HCT116 (cell line): ENCODE data around the gene DAPK1. TPM values are rescaled to one million over a fixed set of nuclear protein-coding genes. Genes with fewer than 3 reads are reported as not detected.

Experiments used
- ATAC-seq: fragments of 200-7000 bp; cut with Tn5 transposase; 2 replicates; pipeline ENCODE4 v1.9.1; 2020; ENCODE audit warnings: mild to moderate bottlenecking, moderate library complexity
- BruUV-seq: library from RNA; stranded (reverse); fragments of 400-500 nt; replicated peaks from 2 replicates; lab custom pipeline; 2021; lab: Mats Ljungman, UMichigan
- CTCF ChIA-PET: fragments of 300-600 bp; sonication (Branson Sonifier 250); formaldehyde crosslinking; loops from one replicate; lab custom pipeline; 2021; ENCODE audit warnings: antibody characterized with exemption; lab: Charles Lee
- POLR2A ChIA-PET: fragments of 300-600, 350-600 bp; sonication (Branson Sonifier 250); formaldehyde crosslinking; loops from one replicate; lab custom pipeline; 2021; ENCODE audit warnings: antibody characterized with exemption; lab: Charles Lee
- RAD21 ChIA-PET, 2 experiments: fragments of 300-600 bp; sonication (Branson Sonifier 250); formaldehyde crosslinking; loops; one replicate each; lab custom pipeline; 2023; ENCODE audit warnings: low total read pairs in 2 of 2; ENCODE audit not compliant: uncharacterized antibody in 2 of 2, unreplicated experiment in 2 of 2, low non-redundant PET in 1 of 2; lab: Charles Lee
- DNase-seq: peaks from one replicate; pipeline ENCODE4 v3.0.0-alpha.2; 2010; ENCODE audit warnings: low read depth, low spot score
- H2AFZ ChIP-seq: fragments of 200-600 bp; shearing (Covaris generic), sonication (generic); 2 replicates; pipeline ENCODE4 v1.6.1; 2017; ENCODE audit warnings: low read depth, mixed run types, mixed read lengths, antibody characterized with exemption, low read length; ENCODE audit not compliant: poor library complexity, severe bottlenecking
- H3K27ac ChIP-seq: 2 replicates; pipeline ENCODE4 v1.5.1; 2012; ENCODE audit warnings: low read depth, low read length
- H3K27me3 ChIP-seq: fragments of 200-600 bp; sonication (generic); 2 replicates; pipeline ENCODE4 v1.6.1; 2016; ENCODE audit warnings: mixed run types, low read length, mixed read lengths; ENCODE audit not compliant: insufficient read depth
- H3K36me3 ChIP-seq, 2 experiments: fragments of 200-500 bp in 1 of 2; fragments of 200-600 bp in 1 of 2; sonication (Bioruptor generic) in 1 of 2; sonication (generic) in 1 of 2; 2 replicates each; pipeline versions ENCODE4 v1.5.1 to v1.6.1; 2014 to 2016; ENCODE audit warnings: low read length in 2 of 2, inconsistent platforms in 1 of 2, mixed read lengths in 1 of 2, mixed run types in 1 of 2; ENCODE audit not compliant: insufficient read depth in 2 of 2, control insufficient read depth in 1 of 2
- H3K4me1 ChIP-seq, 2 experiments: fragments of 200-600 bp in 1 of 2; sonication (generic) in 1 of 2; 2 replicates each; pipeline versions ENCODE4 v1.5.1 to v1.6.1; 2012 to 2017; ENCODE audit warnings: low read length in 2 of 2, inconsistent platforms in 1 of 2, mild to moderate bottlenecking in 1 of 2, mixed read lengths in 1 of 2, mixed run types in 1 of 2, moderate library complexity in 1 of 2; ENCODE audit not compliant: insufficient read depth in 2 of 2, control insufficient read depth in 1 of 2
- H3K4me2 ChIP-seq: fragments of 200-600 bp; sonication (generic); 2 replicates; pipeline ENCODE4 v1.6.1; 2017; ENCODE audit warnings: mixed run types, low read length, mixed read lengths
- H3K4me3 ChIP-seq, 2 experiments: fragments of 200-600 bp in 1 of 2; sonication (generic) in 1 of 2; replicated peaks in 1 of 2; 2 replicates each; pipeline ENCODE4 v1.5.1; 2011 to 2016; ENCODE audit warnings: low read length in 2 of 2, control low read depth in 1 of 2, low read depth in 1 of 2, mild to moderate bottlenecking in 1 of 2, mixed read lengths in 1 of 2, mixed run types in 1 of 2
- H3K79me2 ChIP-seq: fragments of 200-600 bp; sonication (generic); 2 replicates; pipeline ENCODE4 v1.6.1; 2017; ENCODE audit warnings: mild to moderate bottlenecking, mixed run types, low read length, moderate library complexity, mixed read lengths; ENCODE audit not compliant: insufficient read depth
- H3K9ac ChIP-seq: fragments of 200-600 bp; sonication (generic); 2 replicates; pipeline ENCODE4 v1.6.1; 2016; ENCODE audit warnings: low read length, mixed read lengths
- H3K9me2 ChIP-seq: fragments of 200-600 bp; sonication (generic), shearing (Covaris generic); 2 replicates; pipeline ENCODE4 v1.6.1; 2017; ENCODE audit warnings: mixed run types, mild to moderate bottlenecking, moderate library complexity; ENCODE audit not compliant: insufficient read depth
- H3K9me3 ChIP-seq, 2 experiments: fragments of 200-500 bp in 1 of 2; fragments of 200-600 bp in 1 of 2; sonication (Bioruptor generic) in 1 of 2; sonication (generic) in 1 of 2; 2 replicates each; pipeline ENCODE4 v1.6.1; 2014 to 2017; ENCODE audit warnings: low read length in 2 of 2, mixed read lengths in 2 of 2, inconsistent platforms in 1 of 2, low read depth in 1 of 2, mild to moderate bottlenecking in 1 of 2, mixed run types in 1 of 2, moderate library complexity in 1 of 2; ENCODE audit not compliant: control insufficient read depth in 1 of 2, insufficient read depth in 1 of 2
- H4K20me1 ChIP-seq: fragments of 200-600 bp; sonication (generic), shearing (Covaris generic); 2 replicates; pipeline ENCODE4 v1.6.1; 2017; ENCODE audit warnings: mixed run types, mild to moderate bottlenecking, moderate library complexity; ENCODE audit not compliant: insufficient read depth
- CBX3 ChIP-seq: IDR thresholded peaks from 2 replicates; pipeline ENCODE4 v1.6.1; 2012; ENCODE audit warnings: low read depth
- CEBPB ChIP-seq: IDR thresholded peaks from 2 replicates; pipeline ENCODE4 v1.6.1; 2012; ENCODE audit warnings: low read depth
- ELF1 ChIP-seq: IDR thresholded peaks from 2 replicates; pipeline ENCODE4 v1.6.1; 2012; ENCODE audit warnings: low read depth, borderline replicate concordance
- FOSL1 ChIP-seq: IDR thresholded peaks from 2 replicates; pipeline ENCODE4 v1.6.1; 2012; ENCODE audit warnings: low read depth
- JUND ChIP-seq: IDR thresholded peaks from 2 replicates; pipeline ENCODE4 v1.6.1; 2012
- RAD21 ChIP-seq: IDR thresholded peaks from 2 replicates; pipeline ENCODE4 v1.6.1; 2012; ENCODE audit warnings: low read depth, mild to moderate bottlenecking
- TCF7L2 ChIP-seq: IDR thresholded peaks from 2 replicates; pipeline ENCODE4 v1.7.0; 2011; ENCODE audit warnings: borderline replicate concordance, inconsistent platforms; ENCODE audit not compliant: insufficient read depth, insufficient read length; ENCODE audit errors: extremely low read depth
- YY1 ChIP-seq: IDR thresholded peaks from 2 replicates; pipeline ENCODE4 v1.6.1; 2011; ENCODE audit warnings: low read length, low read depth, moderate library complexity, mild to moderate bottlenecking; ENCODE audit not compliant: insufficient replicate concordance; ENCODE audit errors: extremely low read depth
- ZFX ChIP-seq: fragments of 450-650 bp; IDR thresholded peaks from 2 replicates; pipeline ENCODE4 v1.6.1; 2017
- intact Hi-C: fragments of 100-400 bp; cut with micrococcal nuclease; formaldehyde crosslinking; loops from 2 replicates; pipeline ENCODE4 v1.10.0; 2022
- total RNA-seq: library from RNA; stranded (reverse); gene quantifications from one replicate; pipeline ENCODE4 v1.2.1, GENCODE V29; 2021; ENCODE audit not compliant: unreplicated experiment
- TF ChIP-seq, protein P1 (sequence below): IDR thresholded peaks from 2 replicates; pipeline ENCODE4 v1.6.1; 2012; ENCODE audit warnings: low read depth
- TF ChIP-seq, protein P2 (sequence below): IDR thresholded peaks from 2 replicates; pipeline ENCODE4 v1.6.1; 2011; ENCODE audit warnings: mild to moderate bottlenecking, low read length, moderate library complexity; ENCODE audit not compliant: insufficient replicate concordance; ENCODE audit errors: extremely low read depth

Gene DAPK1
- total RNA-seq, 1 experiment from 2014 or later: 5.6 TPM

DNA sequence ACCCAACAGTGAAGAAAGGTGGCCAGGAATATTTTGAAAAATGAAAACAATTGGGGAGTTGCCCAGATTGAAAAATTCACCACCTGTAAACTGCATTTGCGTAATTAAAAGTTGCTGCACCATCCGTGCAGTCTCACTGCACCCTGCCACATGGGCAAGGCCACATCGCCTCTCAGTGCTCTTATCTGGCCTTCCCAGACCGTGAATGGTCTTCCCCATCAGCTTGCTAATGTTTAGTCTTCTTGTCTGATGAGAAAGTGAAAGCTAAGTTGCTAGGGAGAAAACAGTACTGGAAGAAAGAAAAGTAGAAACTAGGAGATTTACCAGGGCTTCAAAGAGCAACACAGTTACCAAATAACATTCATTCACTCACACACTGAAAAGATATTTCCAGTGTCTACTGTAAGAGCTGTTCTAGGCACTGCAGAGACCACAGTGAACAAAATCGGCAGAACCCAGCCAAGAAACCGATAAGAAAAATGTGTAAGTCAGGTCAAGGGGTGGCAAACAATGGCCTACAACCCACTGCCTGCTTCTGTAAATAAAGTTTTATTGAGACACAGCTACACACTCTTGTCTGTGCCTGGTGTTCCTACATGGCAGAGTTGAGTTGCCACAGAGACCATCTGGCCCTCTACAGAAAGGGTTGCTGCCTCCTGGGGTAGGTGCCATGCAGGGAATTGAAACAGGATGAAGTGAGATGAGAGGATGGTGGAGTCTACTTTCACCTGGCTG is 177.1 kb downstream of the DAPK1 start:
- Histone ChIP-seq H3K9me3 (no peaks in the 10 kb centered on the region), H3K27ac (no peak overlapping the region)
- CTCF ChIA-PET: no interaction called here

More for the DNA sequence above, 177.1 kb downstream of the DAPK1 start:
- DNase-seq (no peak), ATAC-seq (no peak)
- intact Hi-C loops: no loop called here
- ChIA-PET POLR2A (no interaction called here), RAD21 (interaction anchor here in 1 of 2 experiments (0.7 kb wide), 1 partner anchor 10 kb away, joined by 3 read pairs; no protein-coding TSS in a partner anchor)
- Histone ChIP-seq H3K79me2 (no peaks in the 10 kb centered on the region), H3K27me3 (no peaks in the 10 kb centered on the region), H3K9ac (no peak overlapping the region), H3K36me3 (no peaks in the 10 kb centered on the region), H2AFZ (no peak overlapping the region), H3K4me1 (no peaks in the 10 kb centered on the region), H4K20me1 (no peaks in the 10 kb centered on the region), H3K4me3 (no peak overlapping the region), H3K9me2 (no peaks in the 10 kb centered on the region), H3K4me2 (no peak overlapping the region)
- TF ChIP-seq, protein P1, sequence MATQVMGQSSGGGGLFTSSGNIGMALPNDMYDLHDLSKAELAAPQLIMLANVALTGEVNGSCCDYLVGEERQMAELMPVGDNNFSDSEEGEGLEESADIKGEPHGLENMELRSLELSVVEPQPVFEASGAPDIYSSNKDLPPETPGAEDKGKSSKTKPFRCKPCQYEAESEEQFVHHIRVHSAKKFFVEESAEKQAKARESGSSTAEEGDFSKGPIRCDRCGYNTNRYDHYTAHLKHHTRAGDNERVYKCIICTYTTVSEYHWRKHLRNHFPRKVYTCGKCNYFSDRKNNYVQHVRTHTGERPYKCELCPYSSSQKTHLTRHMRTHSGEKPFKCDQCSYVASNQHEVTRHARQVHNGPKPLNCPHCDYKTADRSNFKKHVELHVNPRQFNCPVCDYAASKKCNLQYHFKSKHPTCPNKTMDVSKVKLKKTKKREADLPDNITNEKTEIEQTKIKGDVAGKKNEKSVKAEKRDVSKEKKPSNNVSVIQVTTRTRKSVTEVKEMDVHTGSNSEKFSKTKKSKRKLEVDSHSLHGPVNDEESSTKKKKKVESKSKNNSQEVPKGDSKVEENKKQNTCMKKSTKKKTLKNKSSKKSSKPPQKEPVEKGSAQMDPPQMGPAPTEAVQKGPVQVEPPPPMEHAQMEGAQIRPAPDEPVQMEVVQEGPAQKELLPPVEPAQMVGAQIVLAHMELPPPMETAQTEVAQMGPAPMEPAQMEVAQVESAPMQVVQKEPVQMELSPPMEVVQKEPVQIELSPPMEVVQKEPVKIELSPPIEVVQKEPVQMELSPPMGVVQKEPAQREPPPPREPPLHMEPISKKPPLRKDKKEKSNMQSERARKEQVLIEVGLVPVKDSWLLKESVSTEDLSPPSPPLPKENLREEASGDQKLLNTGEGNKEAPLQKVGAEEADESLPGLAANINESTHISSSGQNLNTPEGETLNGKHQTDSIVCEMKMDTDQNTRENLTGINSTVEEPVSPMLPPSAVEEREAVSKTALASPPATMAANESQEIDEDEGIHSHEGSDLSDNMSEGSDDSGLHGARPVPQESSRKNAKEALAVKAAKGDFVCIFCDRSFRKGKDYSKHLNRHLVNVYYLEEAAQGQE: no peak
- no peak for TF ChIP-seq TCF7L2
- no peak for TF ChIP-seq ZFX
- TF ChIP-seq ELF1: no peak
- TF ChIP-seq CEBPB: no peak
- no peak for TF ChIP-seq FOSL1
- TF ChIP-seq JUND: no peak
- TF ChIP-seq, protein P2, sequence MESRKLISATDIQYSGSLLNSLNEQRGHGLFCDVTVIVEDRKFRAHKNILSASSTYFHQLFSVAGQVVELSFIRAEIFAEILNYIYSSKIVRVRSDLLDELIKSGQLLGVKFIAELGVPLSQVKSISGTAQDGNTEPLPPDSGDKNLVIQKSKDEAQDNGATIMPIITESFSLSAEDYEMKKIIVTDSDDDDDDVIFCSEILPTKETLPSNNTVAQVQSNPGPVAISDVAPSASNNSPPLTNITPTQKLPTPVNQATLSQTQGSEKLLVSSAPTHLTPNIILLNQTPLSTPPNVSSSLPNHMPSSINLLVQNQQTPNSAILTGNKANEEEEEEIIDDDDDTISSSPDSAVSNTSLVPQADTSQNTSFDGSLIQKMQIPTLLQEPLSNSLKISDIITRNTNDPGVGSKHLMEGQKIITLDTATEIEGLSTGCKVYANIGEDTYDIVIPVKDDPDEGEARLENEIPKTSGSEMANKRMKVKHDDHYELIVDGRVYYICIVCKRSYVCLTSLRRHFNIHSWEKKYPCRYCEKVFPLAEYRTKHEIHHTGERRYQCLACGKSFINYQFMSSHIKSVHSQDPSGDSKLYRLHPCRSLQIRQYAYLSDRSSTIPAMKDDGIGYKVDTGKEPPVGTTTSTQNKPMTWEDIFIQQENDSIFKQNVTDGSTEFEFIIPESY: no peak
- no peak for TF ChIP-seq YY1
- no peak for TF ChIP-seq CBX3
- no peak for TF ChIP-seq RAD21
- BruUV-seq: no TSS peak
